Panc1 (cell line): ENCODE data around the gene SPOCK1. TPM values are rescaled to one million over a fixed set of nuclear protein-coding genes. Genes with fewer than 3 reads are reported as not detected.

ENCODE experiments used
- ATAC-seq: fragments of 200-7000 bp; cut with Tn5 transposase; 2 replicates; pipeline ENCODE4 v1.9.1; 2020; ENCODE audit warnings: mild to moderate bottlenecking, moderate library complexity
- BruUV-seq: library from RNA; stranded (reverse); fragments of 400-500 nt; replicated peaks from 2 replicates; lab custom pipeline; 2021; lab: Mats Ljungman, UMichigan
- CTCF ChIA-PET: fragments of 300-600 bp; sonication (Branson Sonifier 250); formaldehyde crosslinking; loops from one replicate; lab custom pipeline; 2022; ENCODE audit warnings: antibody characterized with exemption; lab: Charles Lee
- POLR2A ChIA-PET: fragments of 300-600 bp; sonication (Branson Sonifier 250); formaldehyde crosslinking; loops from one replicate; lab custom pipeline; 2022; ENCODE audit warnings: antibody characterized with exemption; lab: Charles Lee
- DNase-seq: peaks from one replicate; pipeline ENCODE4 v3.0.0-alpha.2; 2010; ENCODE audit warnings: low read depth, low spot score
- H3K27ac ChIP-seq: 2 replicates; pipeline ENCODE4 v1.5.1; 2011; ENCODE audit warnings: mild to moderate bottlenecking, low read length, inconsistent platforms
- H3K27me3 ChIP-seq: fragments of 200-500 bp; sonication (Bioruptor generic); 2 replicates; pipeline ENCODE4 v1.6.0; 2014; ENCODE audit warnings: low read length, inconsistent platforms; ENCODE audit not compliant: control insufficient read depth, insufficient read depth
- H3K36me3 ChIP-seq: fragments of 200-500 bp; sonication (Bioruptor generic); 2 replicates; pipeline ENCODE4 v1.5.1; 2014; ENCODE audit warnings: inconsistent platforms, mild to moderate bottlenecking, low read length, moderate library complexity; ENCODE audit not compliant: control insufficient read depth, insufficient read depth
- H3K4me1 ChIP-seq: 2 replicates; pipeline ENCODE4 v1.5.1; 2011; ENCODE audit warnings: inconsistent platforms, mild to moderate bottlenecking, low read length, moderate library complexity; ENCODE audit not compliant: control insufficient read depth, insufficient read depth
- H3K4me3 ChIP-seq, 2 experiments: 2 replicates each; pipeline ENCODE4 v1.5.1; 2011 to 2012; ENCODE audit warnings: low read depth in 2 of 2, low read length in 2 of 2, mild to moderate bottlenecking in 2 of 2, inconsistent platforms in 1 of 2, moderate library complexity in 1 of 2
- H3K9me3 ChIP-seq: fragments of 200-500 bp; sonication (Bioruptor generic); 2 replicates; pipeline ENCODE4 v1.5.1; 2014; ENCODE audit warnings: low read depth, mild to moderate bottlenecking, inconsistent platforms, low read length, moderate library complexity; ENCODE audit not compliant: control insufficient read depth, insufficient read depth
- POLR2AphosphoS5 ChIP-seq: IDR thresholded peaks from 2 replicates; pipeline ENCODE4 v1.6.1; 2012; ENCODE audit warnings: mild to moderate bottlenecking, low read depth, low read length, moderate library complexity
- SIN3A ChIP-seq: IDR thresholded peaks from 2 replicates; pipeline ENCODE4 v1.6.1; 2012; ENCODE audit warnings: low read depth, mild to moderate bottlenecking, low read length, moderate library complexity, borderline replicate concordance; ENCODE audit not compliant: insufficient read depth
- TCF7L2 ChIP-seq: IDR thresholded peaks from 2 replicates; pipeline ENCODE4 v1.6.1; 2011; ENCODE audit warnings: mild to moderate bottlenecking, low read depth, low read length, inconsistent platforms
- in situ Hi-C: cut with HindIII; loops from 2 replicates; pipeline ENCODE4 v1.10.0; 2016; ENCODE audit warnings: low sequenced_read_pairs, low pct_unique_long_range_greater_than_20kb
- intact Hi-C: fragments of 100-400 bp; cut with micrococcal nuclease; formaldehyde crosslinking; loops from one replicate; pipeline ENCODE4 v1.10.0; 2022; ENCODE audit not compliant: unreplicated experiment
- total RNA-seq: library from RNA; stranded (reverse); gene quantifications from one replicate; pipeline ENCODE4 v1.2.1, GENCODE V29; 2021; ENCODE audit not compliant: unreplicated experiment
- TF ChIP-seq, protein P1 (sequence below), 2 experiments: IDR thresholded peaks; 2 replicates each; pipeline ENCODE4 v1.6.1; 2011 to 2012; ENCODE audit warnings: low read depth in 2 of 2, control low read depth in 1 of 2, low read length in 1 of 2, mild to moderate bottlenecking in 1 of 2, moderate library complexity in 1 of 2; ENCODE audit not compliant: insufficient read depth in 1 of 2
- TF ChIP-seq, protein P2 (sequence below): fragments of 450-650 bp; IDR thresholded peaks from 2 replicates; pipeline ENCODE4 v1.5.1; 2017; ENCODE audit warnings: mild to moderate bottlenecking

The SPOCK1 gene
- total RNA-seq, 1 experiment from 2014 or later, result 15.6 TPM

DNA sequence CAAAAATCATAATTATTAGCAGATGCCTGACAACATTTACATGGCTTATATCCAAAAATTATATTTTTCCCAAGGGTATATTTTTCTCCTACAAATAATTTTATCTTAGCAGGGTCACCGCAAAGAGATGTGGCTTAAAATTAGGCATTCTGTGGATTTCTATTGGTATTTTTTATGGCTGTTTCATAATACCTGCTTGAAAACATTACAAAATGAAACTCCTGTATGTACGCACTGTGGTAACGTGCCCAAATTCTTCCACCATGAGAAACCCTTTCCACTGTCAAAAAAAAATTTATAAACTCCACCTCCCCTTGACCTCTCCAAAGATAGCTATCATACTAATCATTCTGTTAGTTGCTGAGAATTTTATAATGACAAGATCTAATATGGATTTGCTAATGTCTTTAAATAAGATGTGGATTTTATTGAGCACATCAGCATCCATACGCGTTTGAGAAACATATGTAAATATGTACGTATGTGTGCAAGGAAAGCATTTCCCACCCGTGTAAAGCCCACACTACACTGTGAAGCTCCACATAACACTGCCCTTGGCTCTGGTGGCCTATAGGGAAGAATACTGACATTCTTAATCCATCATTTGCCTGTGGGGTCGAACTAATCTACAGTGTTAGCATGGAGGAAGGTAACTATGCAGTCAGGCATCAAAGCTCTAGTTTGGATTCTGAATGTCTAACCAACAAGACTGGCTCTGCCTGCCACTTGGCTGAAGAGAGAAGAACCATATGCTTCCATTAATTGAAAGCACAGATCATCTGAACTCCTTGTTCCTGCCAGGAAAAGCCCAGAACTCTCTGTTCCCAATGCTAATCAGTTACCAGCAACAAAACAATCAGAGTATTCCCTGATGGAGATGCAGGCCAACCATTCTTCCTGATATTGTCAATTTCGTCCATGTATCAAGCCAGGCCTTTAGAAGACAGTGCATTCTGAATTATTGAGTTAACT lies 244.7 kb downstream of the SPOCK1 start:
- in situ Hi-C loops, result no loop called here
- ChIA-PET CTCF (no interaction called here), POLR2A (no interaction called here)
- TF ChIP-seq, protein P1, sequence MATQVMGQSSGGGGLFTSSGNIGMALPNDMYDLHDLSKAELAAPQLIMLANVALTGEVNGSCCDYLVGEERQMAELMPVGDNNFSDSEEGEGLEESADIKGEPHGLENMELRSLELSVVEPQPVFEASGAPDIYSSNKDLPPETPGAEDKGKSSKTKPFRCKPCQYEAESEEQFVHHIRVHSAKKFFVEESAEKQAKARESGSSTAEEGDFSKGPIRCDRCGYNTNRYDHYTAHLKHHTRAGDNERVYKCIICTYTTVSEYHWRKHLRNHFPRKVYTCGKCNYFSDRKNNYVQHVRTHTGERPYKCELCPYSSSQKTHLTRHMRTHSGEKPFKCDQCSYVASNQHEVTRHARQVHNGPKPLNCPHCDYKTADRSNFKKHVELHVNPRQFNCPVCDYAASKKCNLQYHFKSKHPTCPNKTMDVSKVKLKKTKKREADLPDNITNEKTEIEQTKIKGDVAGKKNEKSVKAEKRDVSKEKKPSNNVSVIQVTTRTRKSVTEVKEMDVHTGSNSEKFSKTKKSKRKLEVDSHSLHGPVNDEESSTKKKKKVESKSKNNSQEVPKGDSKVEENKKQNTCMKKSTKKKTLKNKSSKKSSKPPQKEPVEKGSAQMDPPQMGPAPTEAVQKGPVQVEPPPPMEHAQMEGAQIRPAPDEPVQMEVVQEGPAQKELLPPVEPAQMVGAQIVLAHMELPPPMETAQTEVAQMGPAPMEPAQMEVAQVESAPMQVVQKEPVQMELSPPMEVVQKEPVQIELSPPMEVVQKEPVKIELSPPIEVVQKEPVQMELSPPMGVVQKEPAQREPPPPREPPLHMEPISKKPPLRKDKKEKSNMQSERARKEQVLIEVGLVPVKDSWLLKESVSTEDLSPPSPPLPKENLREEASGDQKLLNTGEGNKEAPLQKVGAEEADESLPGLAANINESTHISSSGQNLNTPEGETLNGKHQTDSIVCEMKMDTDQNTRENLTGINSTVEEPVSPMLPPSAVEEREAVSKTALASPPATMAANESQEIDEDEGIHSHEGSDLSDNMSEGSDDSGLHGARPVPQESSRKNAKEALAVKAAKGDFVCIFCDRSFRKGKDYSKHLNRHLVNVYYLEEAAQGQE (IDR thresholded peaks at IDR 0.05; ENCODE audit: insufficient read depth in 1 of 2, low read depth in 2 of 2, low read length in 1 of 2), result no peak
- H3K4me1 ChIP-seq, result no peaks in the 10 kb centered on the region
- no TSS peak for BruUV-seq
- DNase-seq, result no peak
- no peak for ATAC-seq
- no peaks in the 10 kb centered on the region; the same call in 1 of the 2 replicates for H3K27me3 ChIP-seq
- no peak overlapping the region for H3K27ac ChIP-seq
- H3K4me3 ChIP-seq, result no peak overlapping the region
- no peaks in the 10 kb centered on the region for H3K36me3 ChIP-seq
- intact Hi-C loops, result no loop called here
- no peaks in the 10 kb centered on the region for H3K9me3 ChIP-seq

DNA sequence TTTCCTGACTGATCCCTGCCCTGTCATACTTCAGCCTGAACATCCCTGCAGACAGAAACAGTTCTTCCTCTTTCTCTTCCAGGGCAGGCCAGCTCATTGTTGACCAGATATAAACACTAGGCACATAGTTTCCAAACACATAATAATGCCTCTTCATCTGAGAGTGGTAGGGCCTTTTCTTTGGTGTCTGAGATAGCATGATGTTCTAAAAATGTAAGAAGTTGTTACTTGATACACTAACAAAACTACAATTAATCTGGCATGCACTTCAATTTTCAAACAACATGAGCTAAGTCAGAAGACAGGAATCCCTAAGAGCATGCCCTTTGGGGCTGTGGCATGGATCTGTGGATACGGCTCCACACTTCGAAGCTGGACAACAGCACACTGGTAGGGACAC lies 246.6 kb downstream of the SPOCK1 start:
- CTCF ChIA-PET, result no interaction called here
- no peaks in the 10 kb centered on the region for H3K9me3 ChIP-seq
- H3K27ac ChIP-seq, result no peak overlapping the region
- no peaks in the 10 kb centered on the region for H3K4me1 ChIP-seq
- intact Hi-C loops, result no loop called here
- in situ Hi-C loops, result no loop called here
- no peaks in the 10 kb centered on the region; the same call in 1 of the 2 replicates for H3K27me3 ChIP-seq
- H3K4me3 ChIP-seq, result no peak overlapping the region
- H3K36me3 ChIP-seq, result no peaks in the 10 kb centered on the region
- BruUV-seq, result no TSS peak
- POLR2A ChIA-PET, result no interaction called here
- TF ChIP-seq TCF7L2, result no peak
- TF ChIP-seq SIN3A, result no peak
- TF ChIP-seq, protein P2, sequence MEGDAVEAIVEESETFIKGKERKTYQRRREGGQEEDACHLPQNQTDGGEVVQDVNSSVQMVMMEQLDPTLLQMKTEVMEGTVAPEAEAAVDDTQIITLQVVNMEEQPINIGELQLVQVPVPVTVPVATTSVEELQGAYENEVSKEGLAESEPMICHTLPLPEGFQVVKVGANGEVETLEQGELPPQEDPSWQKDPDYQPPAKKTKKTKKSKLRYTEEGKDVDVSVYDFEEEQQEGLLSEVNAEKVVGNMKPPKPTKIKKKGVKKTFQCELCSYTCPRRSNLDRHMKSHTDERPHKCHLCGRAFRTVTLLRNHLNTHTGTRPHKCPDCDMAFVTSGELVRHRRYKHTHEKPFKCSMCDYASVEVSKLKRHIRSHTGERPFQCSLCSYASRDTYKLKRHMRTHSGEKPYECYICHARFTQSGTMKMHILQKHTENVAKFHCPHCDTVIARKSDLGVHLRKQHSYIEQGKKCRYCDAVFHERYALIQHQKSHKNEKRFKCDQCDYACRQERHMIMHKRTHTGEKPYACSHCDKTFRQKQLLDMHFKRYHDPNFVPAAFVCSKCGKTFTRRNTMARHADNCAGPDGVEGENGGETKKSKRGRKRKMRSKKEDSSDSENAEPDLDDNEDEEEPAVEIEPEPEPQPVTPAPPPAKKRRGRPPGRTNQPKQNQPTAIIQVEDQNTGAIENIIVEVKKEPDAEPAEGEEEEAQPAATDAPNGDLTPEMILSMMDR, result no peak
- TF ChIP-seq, protein P1 (IDR thresholded peaks at IDR 0.05; ENCODE audit: insufficient read depth in 1 of 2, low read depth in 2 of 2, low read length in 1 of 2), result no peak
- no peak for TF ChIP-seq POLR2AphosphoS5
- ATAC-seq (no peak), DNase-seq (no peak)
